Brain microvascular endothelial cell (primary cell): ENCODE data around the gene C1QC.

Experiments used
- DNase-seq: peaks from one replicate; pipeline ENCODE4 v3.0.0-alpha.2; 2020
- H3K27ac ChIP-seq: fragments of 250-450 bp; sonication (Bioruptor Pico); 2 replicates; pipeline ENCODE4 v1.5.1; 2020; ENCODE audit warnings: mild to moderate bottlenecking, moderate library complexity
- H3K27me3 ChIP-seq: fragments of 250-450 bp; sonication (Bioruptor Pico); replicated peaks from 2 replicates; pipeline ENCODE4 v1.5.1; 2020; ENCODE audit warnings: mild to moderate bottlenecking
- H3K36me3 ChIP-seq: fragments of 250-450 bp; sonication (Bioruptor Pico); replicated peaks from 2 replicates; pipeline ENCODE4 v1.5.1; 2020; ENCODE audit warnings: mild to moderate bottlenecking
- H3K4me3 ChIP-seq: 2 replicates; pipeline ENCODE4 v1.5.1; 2011; ENCODE audit warnings: low read depth, mild to moderate bottlenecking, control low read depth, low read length, moderate library complexity
- CTCF ChIP-seq: IDR thresholded peaks from 2 replicates; pipeline ENCODE4 v1.5.1; 2011; ENCODE audit warnings: low read depth, mild to moderate bottlenecking, moderate library complexity, low read length, control low read depth, inconsistent platforms; ENCODE audit errors: missing control alignments
- in situ Hi-C: cut with HindIII; loops from 2 replicates; pipeline ENCODE4 v1.10.0; 2017; ENCODE audit warnings: low sequenced_read_pairs, low pct_ligation_motif_present

Gene C1QC

GRCh38 chr1:22600071-22600816, 43.2 kb upstream of the C1QC start:
- in situ Hi-C loops = no loop called here
- DNase-seq = no peak
- H3K27ac ChIP-seq = no peak overlapping the region
- no peak for TF ChIP-seq CTCF
- no peak overlapping the region for H3K4me3 ChIP-seq
- H3K27me3 ChIP-seq = peaks cover 7% of the 10 kb centered on the region
- no peaks in the 10 kb centered on the region for H3K36me3 ChIP-seq

- Histone ChIP-seq H3K4me3 (no peak overlapping the region), H3K27me3 (peaks cover 7% of the 10 kb centered on the region), H3K27ac (no peak overlapping the region), H3K36me3 (no peaks in the 10 kb centered on the region)
- no peak for TF ChIP-seq CTCF
- DNase-seq = no peak
- in situ Hi-C loops = no loop called here
These were observed 42.4 kb upstream of the C1QC start for GRCh38 chr1:22600817-22601605.

GRCh38 chr1:22601610-22602009, 41.8 kb upstream of the C1QC start:
- H3K4me3 ChIP-seq = no peak overlapping the region
- H3K27me3 ChIP-seq = peaks cover 10% of the 10 kb centered on the region

GRCh38 chr1:22602060-22602740, 41.2 kb upstream of the C1QC start:
- H3K36me3 ChIP-seq = no peaks in the 10 kb centered on the region
- no peak for DNase-seq
- H3K27ac ChIP-seq = no peak overlapping the region
- H3K4me3 ChIP-seq = no peak overlapping the region
- no peak for TF ChIP-seq CTCF
- peaks cover 10% of the 10 kb centered on the region for H3K27me3 ChIP-seq
- in situ Hi-C loops = no loop called here

More at GRCh38 chr1:22601610-22602009, 41.8 kb upstream of the C1QC start:
- TF ChIP-seq CTCF = no peak
- no peak for DNase-seq
- in situ Hi-C loops = no loop called here
- no peaks in the 10 kb centered on the region for H3K36me3 ChIP-seq
- no peak overlapping the region for H3K27ac ChIP-seq

GRCh38 chr1:22606161-22606560, 37.3 kb upstream of the C1QC start:
- no peak for TF ChIP-seq CTCF
- no peak overlapping the region for H3K27ac ChIP-seq
- no peak for DNase-seq
- H3K27me3 ChIP-seq = peaks cover 14% of the 10 kb centered on the region
- in situ Hi-C loops = no loop called here
- H3K4me3 ChIP-seq = no peak overlapping the region
- no peaks in the 10 kb centered on the region for H3K36me3 ChIP-seq
